SK-N-SH (cell line): ENCODE measurements around the gene VSTM1.

Source experiments
- EP300 ChIP-seq, 2 experiments: IDR thresholded peaks; 2 replicates each; pipeline versions ENCODE4 v1.4.0 to v1.6.1; 2012; ENCODE audit warnings: borderline replicate concordance in 1 of 2, low read depth in 1 of 2, low read length in 1 of 2
- GATA2 ChIP-seq: sonication (generic); formaldehyde crosslinking; IDR thresholded peaks from 2 replicates; pipeline ENCODE4 v1.5.0; 2020; ENCODE audit warnings: mild to moderate bottlenecking, missing genetic modification reagents
- POLR2AphosphoS5 ChIP-seq: IDR thresholded peaks from 2 replicates; pipeline ENCODE4 v1.6.1; 2012; ENCODE audit warnings: low read depth, low read length
- RAD21 ChIP-seq: IDR thresholded peaks from 2 replicates; pipeline ENCODE4 v1.6.1; 2012; ENCODE audit warnings: mild to moderate bottlenecking, low read length
- RCOR1 ChIP-seq: fragments of 150-350 bp; IDR thresholded peaks from 2 replicates; pipeline ENCODE4 v1.6.1; 2017; ENCODE audit warnings: antibody characterized with exemption, low read length
- TAF1 ChIP-seq: IDR thresholded peaks from 2 replicates; pipeline ENCODE4 v1.6.1; 2012; ENCODE audit warnings: low read depth, mild to moderate bottlenecking, low read length, moderate library complexity, borderline replicate concordance
- TCF12 ChIP-seq: IDR thresholded peaks from 2 replicates; pipeline ENCODE4 v1.4.0; 2012
- YY1 ChIP-seq: IDR thresholded peaks from 2 replicates; pipeline ENCODE4 v1.4.0; 2012; ENCODE audit warnings: low read depth, mild to moderate bottlenecking
- TF ChIP-seq, protein P1 (sequence below): fragments of 200-600 bp; sonication (generic); IDR thresholded peaks from 2 replicates; pipeline ENCODE4 v1.6.1; 2017; ENCODE audit warnings: antibody characterized with exemption, mild to moderate bottlenecking, moderate library complexity
- TF ChIP-seq, protein P2 (sequence below): IDR thresholded peaks from 2 replicates; pipeline ENCODE4 v1.4.0; 2012; ENCODE audit warnings: low read depth

DNA sequence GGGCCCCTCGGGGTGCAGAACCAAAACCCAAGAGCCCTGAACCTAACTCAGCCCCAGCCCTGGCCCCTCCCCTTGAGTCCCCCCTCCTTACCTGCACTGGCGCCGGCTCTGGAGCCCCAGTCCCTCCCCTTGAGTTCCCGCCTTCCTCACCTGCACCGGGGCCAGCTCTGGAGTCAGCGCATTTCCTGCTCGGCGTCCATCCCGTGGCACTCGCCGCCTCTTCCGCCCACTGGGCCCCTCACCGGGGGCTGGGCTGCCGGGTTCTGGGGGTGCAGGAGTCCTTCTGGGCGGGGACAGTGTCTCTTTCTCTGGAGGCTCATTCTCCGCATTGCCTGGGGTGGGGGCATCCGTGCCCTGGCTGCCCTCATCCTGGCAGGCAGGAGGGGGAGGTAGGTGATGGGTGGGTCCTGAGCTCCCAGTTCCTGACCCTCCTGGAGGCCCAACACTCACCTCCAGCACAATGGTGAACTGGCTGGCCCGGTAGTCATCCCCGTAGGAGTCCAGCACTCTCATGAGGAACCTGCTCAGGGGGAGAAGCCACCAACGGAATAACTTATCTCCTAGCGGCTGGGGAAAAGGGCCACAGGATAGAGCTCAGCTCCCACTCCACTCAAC is 44.3 kb upstream of the VSTM1 start:
- TF ChIP-seq GATA2 (CRISPR knock-in tag) (no peak), RAD21 (no peak), TCF12 (no peak), POLR2AphosphoS5 (no peak), EP300 (IDR thresholded peaks at IDR 0.05; ENCODE audit: borderline replicate concordance in 1 of 2, low read depth in 1 of 2, low read length in 1 of 2) (no peak), RCOR1 (no peak), YY1 (no peak), TAF1 (no peak)
- TF ChIP-seq, protein P1, sequence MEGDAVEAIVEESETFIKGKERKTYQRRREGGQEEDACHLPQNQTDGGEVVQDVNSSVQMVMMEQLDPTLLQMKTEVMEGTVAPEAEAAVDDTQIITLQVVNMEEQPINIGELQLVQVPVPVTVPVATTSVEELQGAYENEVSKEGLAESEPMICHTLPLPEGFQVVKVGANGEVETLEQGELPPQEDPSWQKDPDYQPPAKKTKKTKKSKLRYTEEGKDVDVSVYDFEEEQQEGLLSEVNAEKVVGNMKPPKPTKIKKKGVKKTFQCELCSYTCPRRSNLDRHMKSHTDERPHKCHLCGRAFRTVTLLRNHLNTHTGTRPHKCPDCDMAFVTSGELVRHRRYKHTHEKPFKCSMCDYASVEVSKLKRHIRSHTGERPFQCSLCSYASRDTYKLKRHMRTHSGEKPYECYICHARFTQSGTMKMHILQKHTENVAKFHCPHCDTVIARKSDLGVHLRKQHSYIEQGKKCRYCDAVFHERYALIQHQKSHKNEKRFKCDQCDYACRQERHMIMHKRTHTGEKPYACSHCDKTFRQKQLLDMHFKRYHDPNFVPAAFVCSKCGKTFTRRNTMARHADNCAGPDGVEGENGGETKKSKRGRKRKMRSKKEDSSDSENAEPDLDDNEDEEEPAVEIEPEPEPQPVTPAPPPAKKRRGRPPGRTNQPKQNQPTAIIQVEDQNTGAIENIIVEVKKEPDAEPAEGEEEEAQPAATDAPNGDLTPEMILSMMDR, result no peak
- TF ChIP-seq, protein P2, sequence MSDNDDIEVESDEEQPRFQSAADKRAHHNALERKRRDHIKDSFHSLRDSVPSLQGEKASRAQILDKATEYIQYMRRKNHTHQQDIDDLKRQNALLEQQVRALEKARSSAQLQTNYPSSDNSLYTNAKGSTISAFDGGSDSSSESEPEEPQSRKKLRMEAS, result no peak
